IMR-90 (cell line): ENCODE results near the gene ZC3H7B. TPM values are rescaled to one million over a fixed set of nuclear protein-coding genes. Genes with fewer than 3 reads are reported as not detected.

Experiments used
- ATAC-seq: fragments of 200-7000 bp; cut with Tn5 transposase; 2 replicates; pipeline ENCODE4 v1.9.1; 2020; ENCODE audit warnings: low read depth, mild to moderate bottlenecking, moderate library complexity
- BruUV-seq: library from RNA; stranded (reverse); fragments of 400-500 nt; replicated peaks from 2 replicates; lab custom pipeline; 2021; lab: Mats Ljungman, UMichigan
- CTCF ChIA-PET: fragments of 300-600 bp; formaldehyde crosslinking; extraction: SDS; loops from one replicate; lab custom pipeline; 2021; ENCODE audit warnings: antibody characterized with exemption; lab: Yijun Ruan, JAX
- POLR2A ChIA-PET: fragments of 300-600 bp; sonication (Branson Sonifier 250); formaldehyde crosslinking; loops from one replicate; lab custom pipeline; 2022; ENCODE audit warnings: antibody characterized with exemption; ENCODE audit not compliant: unreplicated experiment; lab: Charles Lee
- DNase-seq: peaks from one replicate; pipeline ENCODE4 v3.0.0; 2013
- H2AFZ ChIP-seq: replicated peaks from 2 replicates; pipeline ENCODE3; 2013; ENCODE audit warnings: low read length, mild to moderate bottlenecking; ENCODE audit not compliant: poor library complexity
- H2AK5ac ChIP-seq: 2 replicates; pipeline ENCODE4 v1.6.1; 2013; ENCODE audit warnings: low read depth, low read length, inconsistent platforms
- H2AK9ac ChIP-seq: replicated peaks from 2 replicates; pipeline ENCODE3; 2013; ENCODE audit warnings: mild to moderate bottlenecking, low read depth, low read length, moderate library complexity; ENCODE audit not compliant: poor library complexity
- H2BK120ac ChIP-seq: 2 replicates; pipeline ENCODE4 v1.6.1; 2013; ENCODE audit warnings: low read depth, low read length, inconsistent platforms
- H2BK15ac ChIP-seq: 3 replicates; pipeline ENCODE4 v1.6.1; 2013; ENCODE audit warnings: low read depth, low read length, inconsistent platforms
- H2BK20ac ChIP-seq: 2 replicates; pipeline ENCODE4 v1.6.1; 2013; ENCODE audit warnings: low read depth, mild to moderate bottlenecking, inconsistent platforms, low read length, moderate library complexity
- H2BK5ac ChIP-seq: 2 replicates; pipeline ENCODE4 v1.6.1; 2013; ENCODE audit warnings: mild to moderate bottlenecking, low read depth, low read length, inconsistent platforms; ENCODE audit not compliant: poor library complexity, severe bottlenecking
- H3K14ac ChIP-seq: replicated peaks from 2 replicates; pipeline ENCODE4 v1.6.1; 2013; ENCODE audit warnings: low read depth, low read length, inconsistent platforms
- H3K18ac ChIP-seq: 2 replicates; pipeline ENCODE4 v1.6.1; 2013; ENCODE audit warnings: low read depth, low read length, control low read depth
- H3K23ac ChIP-seq: 2 replicates; pipeline ENCODE4 v1.6.1; 2013; ENCODE audit warnings: low read depth, low read length, inconsistent platforms
- H3K27ac ChIP-seq: 2 replicates; pipeline ENCODE4 v1.5.1; 2013; ENCODE audit warnings: mild to moderate bottlenecking, control low read depth, low read length; ENCODE audit not compliant: insufficient read depth
- H3K27me3 ChIP-seq: 2 replicates; pipeline ENCODE4 v1.6.1; 2013; ENCODE audit warnings: low read length; ENCODE audit not compliant: control insufficient read depth, insufficient read depth
- H3K36me3 ChIP-seq: 2 replicates; pipeline ENCODE4 v1.6.1; 2013; ENCODE audit warnings: low read length, mixed read lengths; ENCODE audit not compliant: control insufficient read depth, insufficient read depth
- H3K4ac ChIP-seq: 2 replicates; pipeline ENCODE4 v1.6.1; 2013; ENCODE audit warnings: low read depth, low read length, inconsistent platforms
- H3K4me1 ChIP-seq: 2 replicates; pipeline ENCODE4 v1.6.1; 2013; ENCODE audit warnings: low read length, mixed read lengths; ENCODE audit not compliant: control insufficient read depth, insufficient read depth
- H3K4me2 ChIP-seq: 2 replicates; pipeline ENCODE4 v1.6.1; 2013; ENCODE audit warnings: low read depth, mild to moderate bottlenecking, control low read depth, low read length, moderate library complexity
- H3K4me3 ChIP-seq: 2 replicates; pipeline ENCODE4 v1.5.1; 2013; ENCODE audit warnings: low read depth, mild to moderate bottlenecking, control low read depth, low read length, moderate library complexity; ENCODE audit not compliant: insufficient read depth
- H3K56ac ChIP-seq: 2 replicates; pipeline ENCODE4 v1.6.1; 2013; ENCODE audit warnings: low read length, inconsistent platforms; ENCODE audit not compliant: insufficient read depth; ENCODE audit errors: extremely low read depth
- H3K79me1 ChIP-seq, 2 experiments: 2 replicates each; pipeline ENCODE4 v1.6.1; 2013; ENCODE audit warnings: low read length in 2 of 2, inconsistent platforms in 1 of 2, low read depth in 1 of 2
- H3K9ac ChIP-seq: 2 replicates; pipeline ENCODE4 v1.6.1; 2013; ENCODE audit warnings: low read depth, low read length, control low read depth
- H3K9me1 ChIP-seq: 2 replicates; pipeline ENCODE4 v1.6.1; 2013; ENCODE audit warnings: low read length, inconsistent platforms; ENCODE audit not compliant: insufficient read depth
- H3K9me3 ChIP-seq: 2 replicates; pipeline ENCODE4 v1.6.1; 2013; ENCODE audit warnings: low read length; ENCODE audit not compliant: control insufficient read depth, insufficient read depth
- H4K20me1 ChIP-seq: 2 replicates; pipeline ENCODE4 v1.6.1; 2013; ENCODE audit warnings: low read length, inconsistent platforms; ENCODE audit not compliant: insufficient read depth
- H4K5ac ChIP-seq: 2 replicates; pipeline ENCODE4 v1.6.1; 2013; ENCODE audit warnings: mild to moderate bottlenecking, low read depth, low read length, control low read depth
- H4K8ac ChIP-seq, 2 experiments: 2 replicates each; pipeline ENCODE4 v1.6.1; 2013; ENCODE audit warnings: low read depth in 2 of 2, low read length in 2 of 2, control low read depth in 1 of 2, inconsistent platforms in 1 of 2
- H4K91ac ChIP-seq: 2 replicates; pipeline ENCODE4 v1.6.1; 2013; ENCODE audit warnings: low read depth, low read length, inconsistent platforms; ENCODE audit not compliant: insufficient read depth
- CEBPB ChIP-seq: IDR thresholded peaks from 2 replicates; pipeline ENCODE4 v1.6.1; 2012; ENCODE audit warnings: low read depth, low read length, improper control_type of control experiment
- MAFK ChIP-seq: IDR thresholded peaks from 2 replicates; pipeline ENCODE4 v1.6.1; 2012; ENCODE audit warnings: low read depth, low read length, improper control_type of control experiment
- MAZ ChIP-seq: IDR thresholded peaks from 2 replicates; pipeline ENCODE4 v1.6.1; 2012; ENCODE audit warnings: low read depth, mild to moderate bottlenecking, low read length, improper control_type of control experiment, moderate library complexity, borderline replicate concordance
- WGBS, 2 experiments: methylation state at CpG; one replicate each; pipeline versions ENCODE4 v1.1.5 to v1.1.7; 2013; ENCODE audit warnings: missing lambda C conversion rate in 2 of 2; ENCODE audit not compliant: insufficient read length in 1 of 2; ENCODE audit errors: extremely low coverage in 2 of 2; 5-methylcytosine and 5-hydroxymethylcytosine counted together
- dilution Hi-C: fragments of 300-500 bp; cut with HindIII; formaldehyde crosslinking; loops from one replicate; pipeline ENCODE4 v1.14.3; 2018; ENCODE audit warnings: low sequenced_read_pairs; ENCODE audit not compliant: unreplicated experiment
- in situ Hi-C: fragments of 300-500 bp; cut with MboI; formaldehyde crosslinking; loops from 3 replicates; pipeline ENCODE4 v1.14.3; 2019; ENCODE audit warnings: low sequenced_read_pairs, inconsistent platforms, mixed read lengths
- intact Hi-C: fragments of 100-400 bp; cut with micrococcal nuclease; formaldehyde crosslinking; loops from 2 replicates; pipeline ENCODE4 v1.10.0; 2022
- polyA plus RNA-seq, 3 experiments: library from polyadenylated mRNA; depleted of rRNA; stranded (reverse); fragments of >200 nt; gene quantifications; 2 replicates each; pipeline ENCODE4 v1.2.3, GENCODE V29; 2012; ENCODE audit warnings: low replicate concordance in 1 of 3
- total RNA-seq: library from RNA; depleted of rRNA; stranded (reverse); fragments of >200 nt; gene quantifications from 2 replicates; pipeline ENCODE4 v1.2.3, GENCODE V29; 2012

ZC3H7B gene
- total and polyA plus RNA-seq, 2 of the 4 experiments (the other 2 are of a cell fraction): 37.6 to 72.3 TPM

DNA sequence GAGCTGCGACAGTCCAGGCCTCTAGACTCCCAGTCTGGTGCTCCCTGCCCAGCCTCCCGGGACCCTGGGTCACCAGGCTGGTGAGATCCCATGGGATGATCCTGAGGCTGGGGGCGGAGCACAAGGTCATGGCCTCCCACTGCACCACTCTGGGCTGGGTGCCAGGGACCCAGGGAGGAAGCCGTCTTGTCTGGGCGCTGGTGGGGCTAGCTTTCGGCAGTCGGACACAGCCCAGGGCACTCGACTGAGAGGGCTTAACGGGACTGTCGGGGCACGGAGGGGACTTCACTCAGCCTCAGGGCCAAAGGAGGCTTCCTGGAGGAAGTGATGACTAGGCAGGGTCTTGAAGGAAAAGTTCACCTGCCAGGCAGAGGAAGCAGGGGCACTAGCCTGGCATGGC, 39.0 kb downstream of the ZC3H7B start:
- no peaks in the 10 kb centered on the region for H3K4me1 ChIP-seq
- H4K20me1 ChIP-seq: 0 out of 2 replicates have a peak, but pooled peaks cover 4% of the 10 kb centered on the region
- H2AK5ac ChIP-seq: no peak overlapping the region
- H2AFZ ChIP-seq: peak overlapping the region; percentile 21
- no peak overlapping the region for H2AK9ac ChIP-seq
- no peaks in the 10 kb centered on the region for H3K9me3 ChIP-seq
- POLR2A ChIA-PET: no interaction called here
- 84% methylated on average over 6 of the region's 11 CpGs; no CpG with 5 or more reads in 1 of the 2 experiments for WGBS, 2 experiments
- no peak overlapping the region for H3K4me2 ChIP-seq
- H3K4me3 ChIP-seq: no peak overlapping the region
- H2BK120ac ChIP-seq: no peak overlapping the region
- H3K36me3 ChIP-seq: peaks cover 71% of the 10 kb centered on the region
- H3K23ac ChIP-seq: no peak overlapping the region
- in situ Hi-C loops: no loop called here
- no peak for DNase-seq
- H2BK15ac ChIP-seq: no peak overlapping the region
- no peak overlapping the region for H3K27ac ChIP-seq
- H2BK20ac ChIP-seq: no peak overlapping the region
- no peak for ATAC-seq
- no peak overlapping the region for H3K4ac ChIP-seq
- intact Hi-C loops: no loop called here
- peaks cover 9 to 58% of the 10 kb centered on the region in 2 experiments for H3K79me1 ChIP-seq
- CTCF ChIA-PET: no interaction called here
- H4K8ac ChIP-seq: no peak overlapping the region
- H3K27me3 ChIP-seq: no peaks in the 10 kb centered on the region
- no peak overlapping the region for H3K56ac ChIP-seq
- H3K14ac ChIP-seq: no peak overlapping the region
- no peak overlapping the region for H4K5ac ChIP-seq
- dilution Hi-C loops: no loop called here
- peaks cover 6% of the 10 kb centered on the region; the same call in 1 of the 2 replicates for H3K9me1 ChIP-seq
- H3K18ac ChIP-seq: no peak overlapping the region
- H4K91ac ChIP-seq: no peak overlapping the region
- H3K9ac ChIP-seq: no peak overlapping the region
- no peak overlapping the region for H2BK5ac ChIP-seq
- BruUV-seq: no TSS peak
- no peak for TF ChIP-seq MAFK
- no peak for TF ChIP-seq MAZ
- TF ChIP-seq CEBPB: no peak
